HG03520 (cell line): ENCODE results near the gene COLEC12.

ENCODE experiments used
- ATAC-seq: cut with Tn5 transposase; IDR thresholded peaks from one replicate; pipeline ENCODE4 v1.9.1; 2021; ENCODE audit warnings: mild to moderate bottlenecking, moderate library complexity; ENCODE audit not compliant: unreplicated experiment

The COLEC12 gene

GRCh38 chr18:500632-501405, at the start of gene COLEC12:
TSS of gene COLEC12 (minus strand) at chr18:500701. CDS start at chr18:500514, 187 bp downstream.
- ATAC-seq, result no peak

- no peak for ATAC-seq
Measured at GRCh38 chr18:549967-550366, 49.5 kb upstream of the COLEC12 start.

- ATAC-seq, result no peak
Measured at GRCh38 chr18:543447-544078, 43.1 kb upstream of the COLEC12 start.

- ATAC-seq, result no peak
Measured at GRCh38 chr18:533995-534601, 33.6 kb upstream of the COLEC12 start.

- ATAC-seq, result no peak
Measured at GRCh38 chr18:532632-533031, 32.1 kb upstream of the COLEC12 start.

- ATAC-seq, result no peak
Measured at GRCh38 chr18:532018-532417, 31.5 kb upstream of the COLEC12 start.

- ATAC-seq, result no peak
Measured at GRCh38 chr18:527146-527545, 26.6 kb upstream of the COLEC12 start.

GRCh38 chr18:526681-527080, 26.2 kb upstream of the COLEC12 start:
- no peak for ATAC-seq

GRCh38 chr18:525036-525797, 24.7 kb upstream of the COLEC12 start:
- no peak for ATAC-seq

GRCh38 chr18:524466-524865, 24.0 kb upstream of the COLEC12 start:
- ATAC-seq, result no peak

- no peak for ATAC-seq
Measured at GRCh38 chr18:523561-523960, 23.1 kb upstream of the COLEC12 start.

- ATAC-seq, result peak; percentile 83
Measured at GRCh38 chr18:519019-519879, 18.7 kb upstream of the COLEC12 start.

GRCh38 chr18:518081-518480, 17.6 kb upstream of the COLEC12 start:
- ATAC-seq, result no peak

- ATAC-seq, result no peak
Measured at GRCh38 chr18:515838-516237, 15.3 kb upstream of the COLEC12 start.

- ATAC-seq, result no peak
Measured at GRCh38 chr18:515156-515815, 14.8 kb upstream of the COLEC12 start.

GRCh38 chr18:513826-514530, 13.5 kb upstream of the COLEC12 start:
- no peak for ATAC-seq

- no peak for ATAC-seq
Measured at GRCh38 chr18:512957-513356, 12.5 kb upstream of the COLEC12 start.

GRCh38 chr18:508835-509234, 8.3 kb upstream of the COLEC12 start:
- no peak for ATAC-seq

- no peak for ATAC-seq
Measured at GRCh38 chr18:507636-508035, 7.1 kb upstream of the COLEC12 start.
